G401 (cell line): ENCODE data around the gene FAM76A. TPM values are rescaled to one million over a fixed set of nuclear protein-coding genes. Genes with fewer than 3 reads are reported as not detected.
A peak's percentile ranks its signal among the peaks of the same experiment; 100 is the strongest.
"Not testable (repeated sequence)": the region's sequence is repeated elsewhere in the genome, so short reads cannot be mapped to it uniquely, and the experiment has no call there.

Experiments
- DNase-seq: peaks from one replicate; pipeline ENCODE4 v3.0.0-alpha.2; 2015; ENCODE audit warnings: low spot score
- in situ Hi-C: cut with HindIII; loops from 2 replicates; pipeline ENCODE4 v1.10.0; 2016; ENCODE audit warnings: low sequenced_read_pairs, mixed read lengths
- total RNA-seq: library from RNA; depleted of rRNA; stranded (reverse); fragments of >200 nt; shearing (Covaris generic); gene quantifications from 2 replicates; pipeline ENCODE4 v1.2.3, GENCODE V29; 2014

FAM76A gene
- total RNA-seq, 1 experiment from 2014 or later, result 13.6 TPM

DNA sequence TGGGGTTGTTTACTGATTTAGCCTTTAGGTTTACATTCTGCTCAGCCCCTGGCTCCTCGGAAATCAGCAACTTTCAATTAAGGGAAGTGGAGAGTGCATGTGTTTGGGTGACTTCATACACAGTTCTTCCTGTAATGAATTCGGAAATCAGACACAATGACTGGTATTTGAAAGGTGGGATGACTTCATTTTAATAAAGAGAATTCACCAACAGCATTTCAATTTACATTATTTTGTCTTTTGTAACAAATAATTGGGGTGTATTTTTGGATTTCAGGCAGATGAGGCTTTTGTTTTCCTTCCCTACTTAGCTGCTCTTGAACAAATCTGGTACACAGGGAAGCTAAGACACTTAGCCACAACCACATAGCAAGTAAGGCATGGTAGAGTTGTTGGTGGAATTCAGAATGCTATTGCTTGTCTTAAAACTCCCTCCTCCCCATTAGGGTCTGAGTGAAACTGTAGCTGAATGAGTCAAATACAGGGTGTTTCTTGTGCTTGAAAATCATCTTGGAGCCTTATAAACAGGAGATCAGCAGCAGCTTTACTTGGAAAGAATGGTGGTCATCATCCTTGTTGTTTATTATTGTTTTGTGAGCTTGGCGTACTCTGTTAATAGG, 48.2 kb downstream of the FAM76A start:
- DNase-seq, result peak; percentile 18
- in situ Hi-C loops, result no loop called here

- DNase-seq, result no peak
- in situ Hi-C loops, result no loop called here
Measured at GRCh38 chr1:27774654-27775053, 48.9 kb downstream of the FAM76A start.

DNA sequence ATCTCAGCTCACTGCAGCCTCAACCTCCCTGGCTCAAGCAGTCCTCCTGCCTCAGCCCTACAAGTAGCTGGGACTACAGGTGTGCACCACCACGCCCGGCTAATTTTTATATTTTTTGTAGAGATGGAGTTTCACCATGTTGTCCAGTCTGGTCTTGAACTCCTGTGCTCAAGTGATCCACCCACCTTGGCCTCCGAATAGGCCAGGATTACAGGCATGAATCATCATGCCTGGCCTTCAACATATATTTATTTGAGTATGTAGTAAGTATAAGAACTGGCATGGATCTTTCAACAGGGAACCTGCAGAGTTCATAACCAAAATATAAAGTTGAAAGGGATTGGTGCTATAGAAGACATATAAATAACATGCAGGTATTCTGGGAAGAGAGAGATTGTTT, 49.6 kb downstream of the FAM76A start:
- in situ Hi-C loops, DNase-seq: not testable (repeated sequence)

GRCh38 chr1:27776276-27776675, 50.5 kb downstream of the FAM76A start:
- in situ Hi-C loops, DNase-seq: not testable (repeated sequence)

GRCh38 chr1:27778056-27778455, 52.3 kb downstream of the FAM76A start:
- DNase-seq, result no peak
- in situ Hi-C loops, result no loop called here

DNA sequence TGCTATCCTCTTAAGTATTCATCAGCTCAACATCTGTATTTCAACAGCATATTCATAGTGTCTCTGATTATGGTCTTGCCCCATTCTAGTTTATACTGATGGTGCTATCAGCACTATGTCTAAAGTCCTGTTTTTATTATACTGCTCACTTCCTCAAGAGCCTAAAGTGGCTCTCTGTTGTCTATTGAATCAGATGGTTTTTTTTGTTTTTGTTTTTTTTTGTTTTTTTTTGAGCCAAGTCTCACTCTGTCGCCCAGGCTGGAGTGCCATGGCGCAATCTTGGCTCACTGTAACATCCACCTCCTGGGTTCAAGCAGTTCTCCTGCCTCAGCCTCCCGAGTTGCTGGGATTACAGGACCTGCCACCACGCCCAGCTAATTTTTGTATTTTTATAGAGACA, 53.4 kb downstream of the FAM76A start:
- DNase-seq, result no peak
- in situ Hi-C loops, result no loop called here

DNA sequence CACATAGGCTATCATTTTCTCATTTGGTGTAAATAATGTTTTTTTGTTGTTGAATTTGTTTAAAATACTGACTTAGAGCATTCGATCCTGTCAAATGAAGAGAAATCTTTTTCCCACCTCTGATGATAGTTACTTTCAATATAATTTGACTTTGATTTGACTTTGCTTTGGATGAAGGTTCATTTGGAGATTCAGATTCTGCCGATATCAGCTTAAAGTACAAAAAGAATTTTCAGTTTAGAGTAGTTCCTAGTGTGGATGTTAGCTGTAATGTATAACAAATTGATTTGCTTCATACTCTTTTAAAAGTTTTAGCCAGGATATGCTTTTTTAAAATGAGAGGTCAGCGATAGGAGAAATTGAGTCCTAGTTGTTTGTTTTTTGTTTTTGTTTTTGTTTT, 57.2 kb downstream of the FAM76A start:
- in situ Hi-C loops, result no loop called here
- DNase-seq, result no peak

GRCh38 chr1:27784700-27785099, 58.9 kb downstream of the FAM76A start:
- no peak for DNase-seq
- in situ Hi-C loops, result no loop called here

GRCh38 chr1:27785781-27786455, 60.2 kb downstream of the FAM76A start:
- in situ Hi-C loops, result no loop called here

GRCh38 chr1:27787895-27788294, 62.1 kb downstream of the FAM76A start:
- no peak for DNase-seq
- in situ Hi-C loops, result no loop called here

More at GRCh38 chr1:27785781-27786455, 60.2 kb downstream of the FAM76A start:
- no peak for DNase-seq

GRCh38 chr1:27789540-27790041, 63.8 kb downstream of the FAM76A start:
- in situ Hi-C loops, result no loop called here
- DNase-seq, result no peak

- in situ Hi-C loops, DNase-seq: not testable (repeated sequence)
Measured at GRCh38 chr1:27790270-27790669, 64.5 kb downstream of the FAM76A start.

GRCh38 chr1:27795601-27796000, 69.8 kb downstream of the FAM76A start:
- DNase-seq, result no peak
- in situ Hi-C loops, result no loop called here

GRCh38 chr1:27804791-27805190, 79.0 kb downstream of the FAM76A start:
- DNase-seq, result no peak
- in situ Hi-C loops, result no loop called here

- no peak for DNase-seq
- in situ Hi-C loops, result no loop called here
Measured at GRCh38 chr1:27806758-27807157, 81.0 kb downstream of the FAM76A start.

DNA sequence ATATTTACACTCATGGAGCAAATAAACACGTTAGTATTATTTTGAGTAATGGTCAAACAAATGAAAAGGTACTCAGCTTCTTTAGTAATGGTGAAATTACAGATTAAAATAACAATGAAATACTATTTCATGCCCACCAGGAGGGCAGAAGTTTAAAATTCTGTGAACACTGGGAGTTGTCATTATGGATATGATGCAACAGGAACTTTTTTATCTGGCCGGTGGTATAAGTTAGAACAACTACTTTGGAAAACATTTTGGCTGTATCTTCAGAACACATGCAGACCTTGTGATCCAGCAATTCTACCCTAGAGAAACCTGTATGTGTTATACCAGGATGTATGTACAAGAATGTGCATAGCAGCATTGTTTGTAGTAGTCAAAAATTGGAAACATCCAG, 81.6 kb downstream of the FAM76A start:
- in situ Hi-C loops, result no loop called here
- no peak for DNase-seq

DNA sequence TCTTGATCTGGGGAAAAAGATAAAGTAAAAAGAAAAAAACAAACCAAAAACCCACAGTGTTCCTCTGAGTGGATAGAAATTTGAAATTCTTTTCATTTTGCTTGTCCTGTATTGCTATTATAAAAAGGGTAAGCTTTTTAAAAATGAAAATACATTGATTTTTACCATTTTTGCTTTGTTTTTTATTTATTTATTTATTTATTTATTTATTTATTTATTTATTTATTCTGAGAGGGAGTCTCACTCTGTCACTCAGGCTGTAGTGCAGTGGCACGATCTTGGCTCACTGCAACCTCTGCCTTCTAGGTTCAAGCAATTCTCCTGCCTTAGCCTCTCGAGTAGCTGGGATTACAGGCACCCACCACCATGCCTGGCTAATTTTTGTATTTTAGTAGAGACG, 82.4 kb downstream of the FAM76A start:
- in situ Hi-C loops, DNase-seq: not testable (repeated sequence)

DNA sequence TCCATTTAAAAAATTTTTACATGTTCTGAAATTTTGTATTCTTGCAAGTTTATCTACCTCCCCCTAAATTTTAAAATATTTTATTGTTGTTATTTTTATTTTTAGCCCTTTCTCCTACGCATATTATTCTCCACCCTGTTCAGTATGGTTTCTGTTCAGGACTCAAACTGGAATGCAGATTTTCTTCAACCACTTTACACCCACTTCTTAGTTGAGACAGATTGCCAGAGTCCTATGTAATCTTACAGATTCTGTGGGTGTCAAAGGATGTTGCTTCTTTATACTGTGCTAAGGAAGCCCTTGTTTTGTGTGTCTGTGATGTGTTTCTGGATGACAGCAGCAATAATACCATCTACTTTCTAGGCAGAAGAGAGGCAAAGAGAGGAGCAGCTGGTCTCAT, 84.1 kb downstream of the FAM76A start:
- in situ Hi-C loops, result no loop called here
- no peak for DNase-seq

DNA sequence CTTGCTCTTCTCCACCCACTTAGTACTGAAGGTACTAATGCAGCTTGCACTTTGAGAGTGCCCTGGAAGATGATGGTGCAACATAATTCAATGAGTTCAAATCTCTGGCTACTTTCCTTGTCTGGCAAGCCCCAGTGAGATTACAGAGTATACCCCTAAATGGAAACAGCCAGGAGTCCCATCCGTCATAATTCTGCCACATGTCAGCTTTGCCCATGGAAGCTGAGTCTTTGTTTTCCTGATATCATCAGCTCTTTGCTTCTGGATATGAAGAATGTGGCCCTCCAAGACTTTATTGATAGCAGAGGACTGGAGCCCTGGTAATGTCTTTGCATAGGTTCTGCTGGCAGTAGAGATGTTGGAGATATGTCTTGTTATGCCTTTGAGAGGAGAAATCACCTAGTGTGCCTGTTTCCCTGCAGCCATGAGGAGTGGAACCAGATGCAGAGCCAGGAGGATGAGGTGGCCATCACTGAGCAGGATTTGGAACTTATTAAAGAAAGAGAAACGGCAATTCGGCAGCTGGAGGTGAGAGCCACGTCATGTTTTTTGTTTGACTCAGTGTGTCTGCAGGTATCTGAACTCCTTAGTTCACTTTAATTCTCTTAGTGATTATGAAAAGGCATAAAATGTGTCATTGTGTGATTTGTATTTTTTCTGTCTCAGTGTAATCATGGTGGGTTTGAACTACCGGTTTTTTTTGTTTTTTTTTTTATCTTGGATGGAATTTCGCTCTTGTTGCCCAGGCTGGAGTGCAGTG, 86.2 kb downstream of the FAM76A start:
- in situ Hi-C loops, result no loop called here
- no peak for DNase-seq
